HG03064 (cell line): ENCODE measurements around the gene GP1BB.
"Not testable (repeated sequence)": the region's sequence is repeated elsewhere in the genome, so short reads cannot be mapped to it uniquely, and the experiment has no call there.

Experiments
- ATAC-seq: cut with Tn5 transposase; IDR thresholded peaks from one replicate; pipeline ENCODE4 v1.9.1; 2021; ENCODE audit warnings: low read depth; ENCODE audit not compliant: unreplicated experiment

Gene GP1BB

GRCh38 chr22:19724927-19725661 is 1.8 kb downstream of the GP1BB start:
- ATAC-seq: no peak

- ATAC-seq: not testable (repeated sequence)
Measured at GRCh38 chr22:19726064-19726788, 2.9 kb downstream of the GP1BB start.

GRCh38 chr22:19727310-19728150 is 4.2 kb downstream of the GP1BB start:
- no peak for ATAC-seq

- no peak for ATAC-seq
Measured at GRCh38 chr22:19728271-19728670, 4.9 kb downstream of the GP1BB start.

- no peak for ATAC-seq
Measured at GRCh38 chr22:19728836-19729235, 5.5 kb downstream of the GP1BB start.

- ATAC-seq: no peak
Measured at GRCh38 chr22:19729507-19729906, 6.2 kb downstream of the GP1BB start.

- no peak for ATAC-seq
Measured at GRCh38 chr22:19730198-19730597, 6.9 kb downstream of the GP1BB start.

- ATAC-seq: no peak
Measured at GRCh38 chr22:19730655-19731360, 7.5 kb downstream of the GP1BB start.

GRCh38 chr22:19731361-19732135 is 8.2 kb downstream of the GP1BB start:
- ATAC-seq: no peak

GRCh38 chr22:19732403-19733113 is 9.2 kb downstream of the GP1BB start:
- no peak for ATAC-seq

- ATAC-seq: no peak
Measured at GRCh38 chr22:19733755-19734154, 10.4 kb downstream of the GP1BB start.

- no peak for ATAC-seq
Measured at GRCh38 chr22:19734163-19734562, 10.8 kb downstream of the GP1BB start.

GRCh38 chr22:19734837-19735382 is 11.6 kb downstream of the GP1BB start:
- ATAC-seq: no peak

GRCh38 chr22:19735665-19736510 is 12.5 kb downstream of the GP1BB start:
- no peak for ATAC-seq

- no peak for ATAC-seq
Measured at GRCh38 chr22:19737846-19738663, 14.7 kb downstream of the GP1BB start.

GRCh38 chr22:19738664-19739447 is 15.5 kb downstream of the GP1BB start:
- ATAC-seq: no peak
